Heart right ventricle (tissue), 16 donors: ENCODE results near the gene MRPL20. TPM values are rescaled to one million over a fixed set of nuclear protein-coding genes. Genes with fewer than 3 reads are reported as not detected.

ENCODE experiments used
- ATAC-seq, 8 donors: fragments of 200-7000 bp; cut with Tn5 transposase; one replicate each; pipeline ENCODE4 v1.9.1; 2020; ENCODE audit warnings: mild to moderate bottlenecking in 8 of 8, moderate library complexity in 8 of 8, moderate number of reproducible peaks in 1 of 8
- DNase-seq, 2 donors: peaks; one replicate each; pipeline ENCODE4 v3.0.0-alpha.2; 2020
- H3K27ac ChIP-seq, 10 donors: fragments of 200-600 bp; sonication (generic) in 2 of 10; one replicate each; pipeline versions ENCODE4 v1.5.0 to v1.8.0; 2020 to 2022; ENCODE audit warnings: mild to moderate bottlenecking in 3 of 10
- H3K27me3 ChIP-seq, 7 donors: fragments of 200-600 bp; one replicate each; pipeline ENCODE4 v1.8.0; 2021 to 2022; ENCODE audit warnings: mild to moderate bottlenecking in 2 of 7
- H3K36me3 ChIP-seq, 9 donors: fragments of 200-600 bp; sonication (generic) in 1 of 9; one replicate each; pipeline versions ENCODE4 v1.5.0 to v1.8.0; 2020 to 2022; ENCODE audit warnings: mild to moderate bottlenecking in 2 of 9
- H3K4me1 ChIP-seq, 9 donors: fragments of 200-600 bp; sonication (generic) in 1 of 9; one replicate each; pipeline versions ENCODE4 v1.5.0 to v1.8.0; 2020 to 2022; ENCODE audit warnings: mild to moderate bottlenecking in 4 of 9
- H3K4me3 ChIP-seq, 10 donors: fragments of 200-600 bp; sonication (generic) in 2 of 10; one replicate each; pipeline versions ENCODE4 v1.5.0 to v1.8.0; 2020 to 2022; ENCODE audit warnings: mild to moderate bottlenecking in 7 of 10, moderate library complexity in 2 of 10
- H3K9me3 ChIP-seq, 11 donors: fragments of 200-600 bp in 10 of 11; sonication (generic) in 2 of 11; one replicate each; pipeline versions ENCODE4 v1.5.0 to v1.8.0; 2013 to 2022; ENCODE audit warnings: mild to moderate bottlenecking in 2 of 11, control low read depth in 1 of 11, moderate library complexity in 1 of 11
- WGBS, 2 donors: extraction: QIAGEN DNeasy Blood & Tissue Kit; methylation state at CpG; one replicate each; pipeline ENCODE4 v1.1.7; 2013; ENCODE audit warnings: inconsistent platforms in 1 of 2; 5-methylcytosine and 5-hydroxymethylcytosine counted together
- intact Hi-C, 10 donors: fragments of 100-400 bp; cut with DNase I; formaldehyde crosslinking; loops; one replicate each; pipeline versions ENCODE4 v1.11.1 to v1.14.2; 2022
- polyA plus RNA-seq, 2 donors: library from polyadenylated mRNA; stranded (reverse); fragments of 200-250 nt; gene quantifications; one replicate each; pipeline ENCODE4 v1.2.3, GENCODE V29; 2013
- total RNA-seq, 10 donors: library from RNA; stranded (reverse); fragmentation: NEBNext Ultra II Directional in 3 of 10; extraction: Animal tissue kit (Norgen Biotek cat#: 25700) in 3 of 10; gene quantifications; one replicate each; pipeline versions ENCODE4 v1.2.1 to v1.2.4, GENCODE V29; 2021 to 2023
- TF ChIP-seq, protein P1 (sequence below), 9 donors: fragments of 200-600 bp; sonication (generic) in 2 of 9; IDR thresholded peaks; one replicate each; pipeline versions ENCODE4 v1.5.0 to v1.8.0; 2021 to 2022; ENCODE audit warnings: antibody characterized with exemption in 9 of 9, mild to moderate bottlenecking in 5 of 9, moderate library complexity in 1 of 9
- donor health status: Arrhythmogenic right ventricular cardiomyopathy.
- donor health status: ischemic (EF 13 %, LVEDD 7.1; RV severe dilation, severe dysfunction).
- donor health status: healthy with polysubstance abuse.
- donor health status: DM: no; HTN: yes; CAD: no.
- donor health status: DM: no; HTN: no; CAD: no.
- donor health status: ischemic (EF 25% LVEDD 6.9; RV normal size, moderate dysfunction).
- donor health status: ischemic (EF 25% LVEDD 5.7; RV mildly dilated, moderate dysfunction).
- donor health status: healthy.
- donor health status: DM: yes; HTN: yes; CAD: no.
- donor health status: Ischemic cardiomyopathy.
- donor health status: ischemic (EF 35%, LVEDD 5.7; RV mildly dilated, moderate dysfunction).
- donor health status: nonischemic (EF 11% LVEDD 7.7; RV severe dilation, severe dysfunction).
- donor health status: DM: yes; HTN: yes; CAD: no.
- donor health status: PGD.
- donor health status: ischemic (EF 29% LVEDD 5.4; RV normal size, mild dysfunction).
- donor health status: nonischemic (EF 23%, LVEDD 6.1; RV moderate dilation, normal function).

MRPL20 gene
- total and polyA plus RNA-seq, 12 donors = 116 to 224 (median 132) TPM

DNA sequence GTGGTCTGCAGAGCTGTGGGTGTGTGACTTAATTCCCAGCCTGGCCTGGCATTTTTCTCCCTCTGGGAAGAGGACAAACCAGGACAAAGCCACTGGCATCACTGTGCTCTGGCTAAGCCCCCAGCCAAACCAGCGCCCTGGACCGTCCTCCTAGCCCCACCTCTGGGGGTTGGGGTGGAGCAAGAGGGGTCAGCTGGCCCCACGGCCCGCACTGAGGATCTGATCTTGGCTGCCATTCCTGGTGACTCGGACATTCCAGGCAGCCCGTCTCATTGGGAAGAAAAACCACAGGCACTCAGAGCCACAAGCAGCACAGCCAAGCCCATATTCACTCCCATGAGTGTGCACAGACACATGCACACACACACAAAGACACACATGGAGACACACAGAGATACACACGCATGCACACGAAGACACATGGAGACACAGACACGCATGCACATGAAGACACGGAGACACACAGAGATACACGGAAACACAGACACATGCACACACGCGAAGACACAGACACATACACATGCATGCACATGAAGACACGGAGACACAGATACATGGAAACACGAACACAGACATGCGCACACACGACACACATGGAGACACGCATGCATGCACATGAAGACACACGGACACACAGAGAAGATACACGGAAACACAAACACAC is 46.5 kb downstream of the MRPL20 start:
- Histone ChIP-seq H3K9me3 (no peaks in the 10 kb centered on the region), H3K27ac (peak overlapping the region; percentile 57 to 93 (median 85)), H3K36me3 (no peaks in the 10 kb centered on the region), H3K27me3 (peaks cover 0 to 66% (median 30%) of the 10 kb centered on the region in 7 donors), H3K4me1 (peaks cover 0 to 49% (median 15%) of the 10 kb centered on the region in 9 donors), H3K4me3 (peak overlapping the region in 3 of 10 donors; percentile 17 to 69 (median 66))
- WGBS, 2 donors = 73% methylated on average over 20 of the region's 20 CpGs
- peak; percentile 62 to 68 for DNase-seq
- peak; percentile 31 to 68 (median 61) for ATAC-seq
- intact Hi-C loops = no loop called here
- TF ChIP-seq, protein P1, sequence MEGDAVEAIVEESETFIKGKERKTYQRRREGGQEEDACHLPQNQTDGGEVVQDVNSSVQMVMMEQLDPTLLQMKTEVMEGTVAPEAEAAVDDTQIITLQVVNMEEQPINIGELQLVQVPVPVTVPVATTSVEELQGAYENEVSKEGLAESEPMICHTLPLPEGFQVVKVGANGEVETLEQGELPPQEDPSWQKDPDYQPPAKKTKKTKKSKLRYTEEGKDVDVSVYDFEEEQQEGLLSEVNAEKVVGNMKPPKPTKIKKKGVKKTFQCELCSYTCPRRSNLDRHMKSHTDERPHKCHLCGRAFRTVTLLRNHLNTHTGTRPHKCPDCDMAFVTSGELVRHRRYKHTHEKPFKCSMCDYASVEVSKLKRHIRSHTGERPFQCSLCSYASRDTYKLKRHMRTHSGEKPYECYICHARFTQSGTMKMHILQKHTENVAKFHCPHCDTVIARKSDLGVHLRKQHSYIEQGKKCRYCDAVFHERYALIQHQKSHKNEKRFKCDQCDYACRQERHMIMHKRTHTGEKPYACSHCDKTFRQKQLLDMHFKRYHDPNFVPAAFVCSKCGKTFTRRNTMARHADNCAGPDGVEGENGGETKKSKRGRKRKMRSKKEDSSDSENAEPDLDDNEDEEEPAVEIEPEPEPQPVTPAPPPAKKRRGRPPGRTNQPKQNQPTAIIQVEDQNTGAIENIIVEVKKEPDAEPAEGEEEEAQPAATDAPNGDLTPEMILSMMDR (IDR thresholded peaks at IDR 0.05) = no peak

DNA sequence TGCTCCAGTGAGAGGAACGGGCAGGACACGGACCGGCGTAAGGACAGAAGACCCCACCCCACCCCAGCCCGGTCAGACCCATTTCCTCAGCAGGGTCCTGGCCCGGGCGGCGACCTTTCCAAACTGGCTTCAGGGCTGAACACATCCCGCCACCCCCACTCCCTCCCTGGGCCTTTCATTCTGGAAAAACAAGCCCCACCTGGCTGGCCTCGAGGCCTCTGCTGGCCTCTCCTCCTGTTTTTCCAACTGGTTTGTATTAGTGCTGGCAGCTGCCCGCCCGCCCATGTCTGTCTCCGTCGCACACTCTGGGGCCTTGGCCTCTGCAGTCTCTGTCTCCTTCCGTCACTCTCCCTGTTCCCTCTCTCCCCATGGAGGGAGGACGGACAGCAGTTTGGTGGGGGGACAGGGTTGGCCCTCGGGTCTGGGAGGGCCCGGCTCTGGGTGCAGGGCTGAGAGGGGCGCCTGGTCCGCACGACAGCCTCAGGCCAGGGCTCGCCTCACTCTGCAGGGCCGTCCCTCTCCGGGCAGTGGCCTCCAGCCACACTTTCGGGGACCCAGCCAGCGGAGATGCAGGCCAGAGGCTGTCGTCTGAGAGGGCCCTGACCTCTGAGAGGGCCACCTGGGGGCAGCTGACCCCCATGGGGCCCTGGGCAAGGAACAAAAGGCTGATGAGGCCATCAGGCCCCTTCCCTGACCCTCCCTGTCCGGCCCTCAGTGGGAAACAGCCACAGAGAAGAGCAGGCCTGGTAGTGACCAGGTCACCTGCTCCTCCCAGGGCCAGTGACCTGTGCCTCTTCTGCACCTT is 47.2 kb downstream of the MRPL20 start:
- Histone ChIP-seq H3K27me3 (peaks cover 0 to 74% (median 37%) of the 10 kb centered on the region in 7 donors), H3K4me3 (peak overlapping the region in 5 of 10 donors; percentile 52 to 69 (median 64)), H3K36me3 (peaks cover 0 to under 1% (median 0%) of the 10 kb centered on the region in 9 donors), H3K4me1 (peaks cover 0 to 53% (median 20%) of the 10 kb centered on the region in 9 donors), H3K27ac (peak overlapping the region; percentile 57 to 93 (median 85)), H3K9me3 (no peaks in the 10 kb centered on the region)
- 63 to 68% methylated on average over 28 of the region's 28 CpGs for WGBS, 2 donors
- intact Hi-C loops = loop anchor here in 1 of 10 donors (5.0 kb wide), 1 partner anchor 243 kb away; the partner anchor contains the start of gene C1orf159
- DNase-seq (peak; percentile 53 to 65), ATAC-seq (peak; percentile 7 to 62 (median 34))
- TF ChIP-seq, protein P1 (IDR thresholded peaks at IDR 0.05) = no peak

DNA sequence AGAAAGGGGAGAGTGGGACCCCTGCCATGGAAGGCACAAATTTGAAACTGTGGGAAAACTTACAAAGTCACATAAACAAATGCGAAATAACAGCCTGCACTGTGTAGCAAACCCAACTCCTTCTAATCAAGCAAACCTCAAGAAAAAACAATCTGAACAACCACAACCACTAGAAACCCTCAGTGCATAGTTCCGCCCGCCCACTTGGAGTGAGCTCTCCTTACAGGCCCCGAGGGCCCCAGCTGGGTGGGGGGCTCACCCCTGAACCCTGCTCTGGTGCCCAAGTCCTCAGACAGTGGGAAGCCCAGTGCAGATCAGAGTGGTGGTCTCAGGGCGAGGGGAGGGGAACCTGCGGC is 47.8 kb downstream of the MRPL20 start:
- WGBS, 2 donors = 66 to 79% methylated on average over 6 of the region's 6 CpGs
- peak overlapping the region; percentile 57 to 93 (median 85) for H3K27ac ChIP-seq
- peaks cover 0 to 6% (median 0%) of the 10 kb centered on the region in 9 donors for H3K36me3 ChIP-seq
- TF ChIP-seq, protein P1 (IDR thresholded peaks at IDR 0.05) = no peak
- DNase-seq = peak; percentile 21 to 32
- H3K4me3 ChIP-seq = peak overlapping the region in 6 of 10 donors; percentile 46 to 69 (median 62)
- peak in 5 of 8 donors; percentile 6 to 55 (median 33) for ATAC-seq
- peaks cover under 1 to 59% (median 26%) of the 10 kb centered on the region in 9 donors for H3K4me1 ChIP-seq
- H3K27me3 ChIP-seq = peaks cover 0 to 80% (median 42%) of the 10 kb centered on the region in 7 donors
- intact Hi-C loops = loop anchor here in 1 of 10 donors (5.0 kb wide), 1 partner anchor 242 kb away; the partner anchor contains the start of gene C1orf159
- no peaks in the 10 kb centered on the region for H3K9me3 ChIP-seq
